ENCODE data around the gene GPC6.

Gene GPC6

DNA sequence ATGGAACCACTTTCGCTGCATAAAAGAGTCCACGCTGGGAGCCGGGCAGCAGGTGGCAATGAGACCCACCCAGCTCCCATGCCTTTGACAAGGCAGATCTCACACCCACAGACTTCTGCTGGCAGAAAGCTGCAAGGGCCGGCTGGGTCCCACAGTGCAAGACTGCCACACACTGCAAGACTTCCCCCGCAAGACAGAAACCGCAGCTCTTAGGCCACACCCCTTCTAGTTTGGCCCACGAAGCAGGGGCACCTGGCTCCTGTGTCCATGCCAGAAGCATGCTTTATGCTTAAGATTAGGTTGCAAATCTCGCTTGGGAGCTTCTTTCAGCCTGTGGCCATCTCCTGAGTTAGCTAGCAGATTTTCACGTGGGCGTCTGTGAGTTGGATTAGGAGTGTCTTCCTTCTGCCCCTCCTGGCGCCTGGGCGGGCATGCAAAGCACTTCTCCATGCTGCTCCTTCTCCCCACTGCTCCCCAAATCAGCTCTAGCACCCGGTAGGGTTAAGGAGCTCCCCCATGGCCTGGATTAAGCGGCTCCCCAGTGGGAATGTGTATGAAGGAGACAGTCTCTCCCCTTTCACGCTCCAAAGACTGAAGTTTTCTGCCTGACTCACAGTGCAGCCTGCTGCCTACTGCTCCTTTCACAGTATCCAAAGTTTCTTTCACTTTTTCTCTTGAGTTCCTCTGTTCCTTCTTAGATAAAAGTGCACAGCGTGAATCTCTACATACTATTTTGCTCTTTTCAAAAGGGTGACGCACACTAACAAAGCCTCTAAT, 17.7 kb downstream of the GPC6 start:
- Histone ChIP-seq H2BK12ac (ENCODE audit: low read length in 2 of 2) (peak overlapping the region; percentile 21 to 28), H3K18ac (ENCODE audit: low read depth in 1 of 2, low read length in 2 of 2) (peak overlapping the region; percentile 58 to 81), H2BK120ac (ENCODE audit: low read depth, low read length) (peak overlapping the region; percentile 35), H3K23ac (ENCODE audit: low read length in 2 of 2) (no peak overlapping the region), H3K27me3 (ENCODE audit: control insufficient read depth in 1 of 2, insufficient read depth in 1 of 2, low read length in 2 of 2) (no peaks in the 10 kb centered on the region), H2BK5ac (ENCODE audit: low read depth, low read length, poor library complexity, severe bottlenecking) (no peak overlapping the region), H3K36me3 (ENCODE audit: control insufficient read depth in 1 of 2, insufficient read depth in 2 of 2, low read depth in 1 of 2, low read length in 2 of 2) (no peaks in the 10 kb centered on the region), H2BK15ac (ENCODE audit: low read depth, poor library complexity, severe bottlenecking) (no peak overlapping the region), H4K8ac (ENCODE audit: low read length) (peak overlapping the region; percentile 52), H3K4me3 (ENCODE audit: insufficient read depth in 1 of 2, low read depth in 1 of 2, low read length in 2 of 2) (peak overlapping the region; percentile 11 to 73), H3K9ac (ENCODE audit: low read length) (peak overlapping the region; percentile 85), H4K91ac (ENCODE audit: low read length) (no peak overlapping the region), H3K9me3 (ENCODE audit: control insufficient read depth, low read length) (peaks cover 14% of the 10 kb centered on the region), H3K27ac (ENCODE audit: low read length, poor library complexity, severe bottlenecking) (peak overlapping the region; percentile 93), H3K4me2 (ENCODE audit: low read length, poor library complexity, severe bottlenecking) (peak overlapping the region; percentile 93), H3K14ac (ENCODE audit: low read length in 2 of 2) (peak overlapping the region in 1 of 2 experiments; percentile 58), H3K4ac (ENCODE audit: low read depth in 1 of 2, low read length in 2 of 2) (peak overlapping the region; percentile 24 to 59), H2AFZ (ENCODE audit: low read depth, low read length) (peak overlapping the region; percentile 57), H2AK5ac (ENCODE audit: low read length, severe bottlenecking) (no peak overlapping the region), H3K79me1 (replicated peaks; ENCODE audit: low read length, poor library complexity, severe bottlenecking) (peaks cover 15% of the 10 kb centered on the region), H3K4me1 (ENCODE audit: control insufficient read depth, insufficient read depth, low read depth, low read length) (peaks cover 13% of the 10 kb centered on the region)
- WGBS: 71% methylated on average over 16 of the region's 17 CpGs
- DNase-seq: peak; percentile 70

- Histone ChIP-seq H2BK12ac (ENCODE audit: low read length in 2 of 2) (no peak overlapping the region), H3K4ac (ENCODE audit: low read depth in 1 of 2, low read length in 2 of 2) (no peak overlapping the region), H3K4me1 (ENCODE audit: control insufficient read depth, insufficient read depth, low read depth, low read length) (peaks cover 13% of the 10 kb centered on the region), H4K91ac (ENCODE audit: low read length) (no peak overlapping the region), H4K8ac (ENCODE audit: low read length) (no peak overlapping the region), H3K4me2 (ENCODE audit: low read length, poor library complexity, severe bottlenecking) (no peak overlapping the region), H3K27ac (ENCODE audit: low read length, poor library complexity, severe bottlenecking) (peak overlapping the region; percentile 93), H3K4me3 (ENCODE audit: insufficient read depth in 1 of 2, low read depth in 1 of 2, low read length in 2 of 2) (peak overlapping the region in 1 of 2 experiments; percentile 73), H2AK5ac (ENCODE audit: low read length, severe bottlenecking) (no peak overlapping the region), H3K14ac (ENCODE audit: low read length in 2 of 2) (no peak overlapping the region), H3K27me3 (ENCODE audit: control insufficient read depth in 1 of 2, insufficient read depth in 1 of 2, low read length in 2 of 2) (no peaks in the 10 kb centered on the region), H3K36me3 (ENCODE audit: control insufficient read depth in 1 of 2, insufficient read depth in 2 of 2, low read depth in 1 of 2, low read length in 2 of 2) (no peaks in the 10 kb centered on the region), H3K9me3 (ENCODE audit: control insufficient read depth, low read length) (peaks cover 8% of the 10 kb centered on the region), H3K23ac (ENCODE audit: low read length in 2 of 2) (no peak overlapping the region), H2BK5ac (ENCODE audit: low read depth, low read length, poor library complexity, severe bottlenecking) (no peak overlapping the region), H3K79me1 (replicated peaks; ENCODE audit: low read length, poor library complexity, severe bottlenecking) (peaks cover 15% of the 10 kb centered on the region), H3K18ac (ENCODE audit: low read depth in 1 of 2, low read length in 2 of 2) (no peak overlapping the region), H3K9ac (ENCODE audit: low read length) (peak overlapping the region; percentile 85), H2BK120ac (ENCODE audit: low read depth, low read length) (no peak overlapping the region), H2AFZ (ENCODE audit: low read depth, low read length) (no peak overlapping the region), H2BK15ac (ENCODE audit: low read depth, poor library complexity, severe bottlenecking) (no peak overlapping the region)
- peak; percentile 63 for DNase-seq
- no CpG with 5 or more reads among the region's 1 CpG for whole genome bisulfite sequencing
Observed at GRCh38 chr13:93244918-93245280, 18.3 kb downstream of the GPC6 start.

DNA sequence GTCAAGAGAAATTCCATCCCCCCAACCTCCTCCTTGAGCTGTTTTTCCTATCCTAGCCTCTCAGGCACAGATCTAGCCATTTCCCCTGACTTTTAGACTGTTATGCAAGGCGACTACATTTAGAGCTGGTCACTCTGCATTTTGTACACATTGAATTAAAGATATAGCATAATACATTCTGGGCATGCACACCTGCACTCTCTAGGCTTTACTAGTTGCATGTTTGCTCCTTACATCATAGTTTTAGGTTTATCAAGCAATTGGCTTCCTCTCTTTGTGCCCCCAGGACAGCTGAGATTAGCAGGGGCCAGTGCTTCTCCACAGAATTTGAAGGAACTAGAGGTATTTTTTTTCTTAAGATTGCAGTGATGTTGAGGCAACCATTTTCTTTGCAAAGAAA, 19.5 kb downstream of the GPC6 start:
- Histone ChIP-seq H3K18ac (ENCODE audit: low read depth in 1 of 2, low read length in 2 of 2) (no peak overlapping the region), H3K4me1 (ENCODE audit: control insufficient read depth, insufficient read depth, low read depth, low read length) (peaks cover 13% of the 10 kb centered on the region), H3K9ac (ENCODE audit: low read length) (no peak overlapping the region), H2AFZ (ENCODE audit: low read depth, low read length) (no peak overlapping the region), H3K4me2 (ENCODE audit: low read length, poor library complexity, severe bottlenecking) (no peak overlapping the region), H3K4me3 (ENCODE audit: insufficient read depth in 1 of 2, low read depth in 1 of 2, low read length in 2 of 2) (no peak overlapping the region), H3K23ac (ENCODE audit: low read length in 2 of 2) (no peak overlapping the region), H2AK5ac (ENCODE audit: low read length, severe bottlenecking) (no peak overlapping the region), H3K27ac (ENCODE audit: low read length, poor library complexity, severe bottlenecking) (no peak overlapping the region), H4K91ac (ENCODE audit: low read length) (no peak overlapping the region), H2BK12ac (ENCODE audit: low read length in 2 of 2) (no peak overlapping the region), H3K27me3 (ENCODE audit: control insufficient read depth in 1 of 2, insufficient read depth in 1 of 2, low read length in 2 of 2) (no peaks in the 10 kb centered on the region), H3K4ac (ENCODE audit: low read depth in 1 of 2, low read length in 2 of 2) (no peak overlapping the region), H2BK15ac (ENCODE audit: low read depth, poor library complexity, severe bottlenecking) (no peak overlapping the region), H2BK120ac (ENCODE audit: low read depth, low read length) (no peak overlapping the region), H4K8ac (ENCODE audit: low read length) (no peak overlapping the region), H3K36me3 (ENCODE audit: control insufficient read depth in 1 of 2, insufficient read depth in 2 of 2, low read depth in 1 of 2, low read length in 2 of 2) (no peaks in the 10 kb centered on the region), H3K79me1 (replicated peaks; ENCODE audit: low read length, poor library complexity, severe bottlenecking) (peaks cover 23% of the 10 kb centered on the region), H3K14ac (ENCODE audit: low read length in 2 of 2) (no peak overlapping the region), H3K9me3 (ENCODE audit: control insufficient read depth, low read length) (no peaks in the 10 kb centered on the region), H2BK5ac (ENCODE audit: low read depth, low read length, poor library complexity, severe bottlenecking) (no peak overlapping the region)
- no peak for DNase-seq
- 100% methylated on average over 1 of the region's 1 CpG for WGBS

GRCh38 chr13:93248627-93249047, 22.0 kb downstream of the GPC6 start:
- Histone ChIP-seq H3K18ac (ENCODE audit: low read depth in 1 of 2, low read length in 2 of 2) (peak overlapping the region; percentile 40 to 88), H3K23ac (ENCODE audit: low read length in 2 of 2) (no peak overlapping the region), H4K8ac (ENCODE audit: low read length) (peak overlapping the region; percentile 4), H3K4me1 (ENCODE audit: control insufficient read depth, insufficient read depth, low read depth, low read length) (peaks cover 9% of the 10 kb centered on the region), H3K27me3 (ENCODE audit: control insufficient read depth in 1 of 2, insufficient read depth in 1 of 2, low read length in 2 of 2) (no peaks in the 10 kb centered on the region), H3K14ac (ENCODE audit: low read length in 2 of 2) (peak overlapping the region in 1 of 2 experiments; percentile 55), H3K4ac (ENCODE audit: low read depth in 1 of 2, low read length in 2 of 2) (peak overlapping the region in 1 of 2 experiments; percentile 56), H2AK5ac (ENCODE audit: low read length, severe bottlenecking) (no peak overlapping the region), H4K91ac (ENCODE audit: low read length) (no peak overlapping the region), H2BK120ac (ENCODE audit: low read depth, low read length) (no peak overlapping the region), H3K9me3 (ENCODE audit: control insufficient read depth, low read length) (no peaks in the 10 kb centered on the region), H3K4me3 (ENCODE audit: insufficient read depth in 1 of 2, low read depth in 1 of 2, low read length in 2 of 2) (no peak overlapping the region), H2BK12ac (ENCODE audit: low read length in 2 of 2) (peak overlapping the region in 1 of 2 experiments; percentile 75), H2BK5ac (ENCODE audit: low read depth, low read length, poor library complexity, severe bottlenecking) (no peak overlapping the region), H3K4me2 (ENCODE audit: low read length, poor library complexity, severe bottlenecking) (no peak overlapping the region), H2BK15ac (ENCODE audit: low read depth, poor library complexity, severe bottlenecking) (no peak overlapping the region), H3K9ac (ENCODE audit: low read length) (no peak overlapping the region), H2AFZ (ENCODE audit: low read depth, low read length) (no peak overlapping the region), H3K79me1 (replicated peaks; ENCODE audit: low read length, poor library complexity, severe bottlenecking) (peaks cover 13% of the 10 kb centered on the region), H3K27ac (ENCODE audit: low read length, poor library complexity, severe bottlenecking) (peak overlapping the region; percentile 63), H3K36me3 (ENCODE audit: control insufficient read depth in 1 of 2, insufficient read depth in 2 of 2, low read depth in 1 of 2, low read length in 2 of 2) (no peaks in the 10 kb centered on the region)
- WGBS: 46% methylated on average over 8 of the region's 8 CpGs
- peak; percentile 71 for DNase-seq

All from mesenchymal stem cell (in vitro differentiated cells and primary cell).